Measurements from ENCODE around the gene GLIS2.

The GLIS2 gene

DNA sequence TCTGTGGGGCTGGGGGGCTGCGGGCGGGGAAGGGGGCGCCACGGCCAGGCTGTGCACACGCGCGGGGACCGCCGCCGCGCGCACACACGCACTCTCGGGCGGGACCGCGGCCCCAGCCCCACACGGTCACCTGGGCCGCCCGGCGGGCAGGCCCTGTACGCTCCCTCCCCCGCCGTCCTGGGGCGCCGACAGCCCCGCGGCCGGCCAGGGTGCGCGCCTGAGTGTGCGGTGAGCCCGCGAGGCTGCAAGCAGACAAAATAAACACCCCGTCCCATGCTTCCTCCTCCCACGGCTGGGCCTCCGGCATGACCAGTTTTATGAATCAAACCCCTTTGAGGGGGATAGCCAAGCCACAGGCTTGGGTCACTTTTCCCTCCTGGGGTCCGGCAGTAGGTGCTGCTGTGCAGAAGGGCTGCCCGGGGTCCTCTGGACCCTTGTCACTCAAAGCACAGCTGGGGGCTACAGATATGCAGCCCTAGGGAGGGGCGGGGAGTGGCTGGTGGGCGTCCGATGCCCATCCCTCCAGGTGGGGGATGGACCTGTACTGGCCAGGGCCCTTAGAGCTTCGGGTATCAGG lies 56.2 kb downstream of the GLIS2 start:
- H3K4me3 Mint-ChIP-seq: peak overlapping the region; percentile 89 to 94 (median 90)
- TF ChIP-seq, protein P1, sequence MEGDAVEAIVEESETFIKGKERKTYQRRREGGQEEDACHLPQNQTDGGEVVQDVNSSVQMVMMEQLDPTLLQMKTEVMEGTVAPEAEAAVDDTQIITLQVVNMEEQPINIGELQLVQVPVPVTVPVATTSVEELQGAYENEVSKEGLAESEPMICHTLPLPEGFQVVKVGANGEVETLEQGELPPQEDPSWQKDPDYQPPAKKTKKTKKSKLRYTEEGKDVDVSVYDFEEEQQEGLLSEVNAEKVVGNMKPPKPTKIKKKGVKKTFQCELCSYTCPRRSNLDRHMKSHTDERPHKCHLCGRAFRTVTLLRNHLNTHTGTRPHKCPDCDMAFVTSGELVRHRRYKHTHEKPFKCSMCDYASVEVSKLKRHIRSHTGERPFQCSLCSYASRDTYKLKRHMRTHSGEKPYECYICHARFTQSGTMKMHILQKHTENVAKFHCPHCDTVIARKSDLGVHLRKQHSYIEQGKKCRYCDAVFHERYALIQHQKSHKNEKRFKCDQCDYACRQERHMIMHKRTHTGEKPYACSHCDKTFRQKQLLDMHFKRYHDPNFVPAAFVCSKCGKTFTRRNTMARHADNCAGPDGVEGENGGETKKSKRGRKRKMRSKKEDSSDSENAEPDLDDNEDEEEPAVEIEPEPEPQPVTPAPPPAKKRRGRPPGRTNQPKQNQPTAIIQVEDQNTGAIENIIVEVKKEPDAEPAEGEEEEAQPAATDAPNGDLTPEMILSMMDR (IDR thresholded peaks at IDR 0.05; ENCODE audit: unreplicated experiment in 3 of 3): no peak
- H3K36me3 Mint-ChIP-seq (ENCODE audit: low read depth): no peaks in the 10 kb centered on the region
- no peaks in the 10 kb centered on the region for H3K9me3 Mint-ChIP-seq
- peaks cover 8% of the 10 kb centered on the region for H3K27me3 Mint-ChIP-seq (ENCODE audit: low read depth)
- H3K4me1 Mint-ChIP-seq: peaks cover 37% of the 10 kb centered on the region
- H3K27ac Mint-ChIP-seq: peak overlapping the region in 1 of 3 experiments; percentile 55

DNA sequence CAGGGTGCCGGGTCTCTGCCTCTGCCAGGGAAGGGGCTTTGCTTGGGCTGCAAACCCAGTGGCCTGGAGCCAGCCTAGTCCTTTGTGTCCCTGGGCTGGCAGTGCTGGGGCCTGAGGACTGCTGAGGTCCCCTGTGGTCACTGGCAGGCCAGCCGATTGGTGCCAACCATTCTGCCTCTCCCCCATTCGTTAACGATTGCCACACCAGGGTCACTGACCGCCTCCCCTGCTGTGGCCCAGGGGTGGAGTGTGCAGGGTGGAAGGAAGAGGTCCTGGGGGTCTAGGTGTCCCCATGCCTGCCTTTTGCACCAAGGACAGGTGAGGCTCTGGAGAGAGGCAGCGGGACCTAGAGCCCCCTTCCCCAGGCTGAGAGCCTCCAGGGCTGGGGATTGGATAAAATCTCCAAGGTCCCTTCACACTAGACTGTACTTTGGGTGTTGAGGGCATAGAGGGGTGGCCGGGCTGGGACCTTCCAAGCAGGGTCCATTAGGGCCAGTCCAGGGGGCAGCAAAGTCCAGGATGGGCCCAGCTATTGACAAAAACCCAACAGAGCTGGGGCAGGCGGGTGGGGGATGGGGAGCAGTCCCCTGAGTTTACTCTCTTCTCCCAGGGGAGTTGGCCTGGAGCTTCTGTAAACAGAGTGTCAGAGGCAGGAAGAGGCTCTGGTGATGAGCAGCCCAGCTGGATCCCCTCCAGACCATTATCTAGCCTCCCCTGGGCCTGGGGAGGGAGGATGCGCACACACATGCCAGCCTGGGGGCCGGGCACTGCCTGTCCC lies 56.9 kb downstream of the GLIS2 start:
- no peaks in the 10 kb centered on the region for H3K36me3 Mint-ChIP-seq (ENCODE audit: low read depth)
- peak overlapping the region; percentile 89 to 94 (median 90) for H3K4me3 Mint-ChIP-seq
- peak overlapping the region; percentile 44 to 56 (median 46) for H3K27ac Mint-ChIP-seq

DNA sequence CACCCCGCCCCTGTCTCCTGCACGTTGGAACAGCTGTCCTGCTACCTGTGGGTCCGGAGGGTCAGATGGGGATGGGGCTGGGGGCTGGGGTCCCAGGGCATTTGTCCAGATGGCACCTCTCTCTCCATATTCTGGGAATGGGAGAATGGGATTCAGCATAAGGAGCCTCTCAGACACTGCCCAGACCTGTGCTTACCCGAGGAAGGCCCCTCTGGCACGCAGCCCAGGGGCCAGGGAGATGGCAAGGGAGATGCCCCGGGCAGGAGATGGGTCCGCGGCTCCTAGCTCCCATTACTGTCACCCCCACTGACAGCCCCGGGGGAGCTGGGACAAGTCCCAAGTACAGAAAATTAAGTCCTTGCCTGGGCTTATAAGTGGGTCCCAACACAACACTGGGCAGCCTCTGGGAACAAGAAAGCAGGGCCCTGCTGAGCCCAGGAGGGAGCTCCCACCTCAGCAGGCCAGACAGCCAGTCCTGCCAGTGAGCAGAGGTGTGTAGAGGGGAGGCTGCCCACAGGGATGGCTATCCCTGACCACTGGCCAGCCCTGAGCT lies 57.6 kb downstream of the GLIS2 start:
- Mint-ChIP-seq H3K9me3 (no peaks in the 10 kb centered on the region), H3K27ac (peak overlapping the region; percentile 92 to 98 (median 95)), H3K27me3 (ENCODE audit: low read depth) (peaks cover 7% of the 10 kb centered on the region), H3K4me1 (peaks cover 47% of the 10 kb centered on the region), H3K36me3 (ENCODE audit: low read depth) (no peaks in the 10 kb centered on the region), H3K4me3 (peak overlapping the region; percentile 89 to 94 (median 90))
- TF ChIP-seq, protein P1 (IDR thresholded peaks at IDR 0.05; ENCODE audit: unreplicated experiment in 3 of 3): no peak

More for the DNA sequence above, 56.9 kb downstream of the GLIS2 start:
- Mint-ChIP-seq H3K27me3 (ENCODE audit: low read depth) (peaks cover 4% of the 10 kb centered on the region), H3K4me1 (peaks cover 44% of the 10 kb centered on the region), H3K9me3 (no peaks in the 10 kb centered on the region)
- TF ChIP-seq, protein P1 (IDR thresholded peaks at IDR 0.05; ENCODE audit: unreplicated experiment in 3 of 3): no peak

DNA sequence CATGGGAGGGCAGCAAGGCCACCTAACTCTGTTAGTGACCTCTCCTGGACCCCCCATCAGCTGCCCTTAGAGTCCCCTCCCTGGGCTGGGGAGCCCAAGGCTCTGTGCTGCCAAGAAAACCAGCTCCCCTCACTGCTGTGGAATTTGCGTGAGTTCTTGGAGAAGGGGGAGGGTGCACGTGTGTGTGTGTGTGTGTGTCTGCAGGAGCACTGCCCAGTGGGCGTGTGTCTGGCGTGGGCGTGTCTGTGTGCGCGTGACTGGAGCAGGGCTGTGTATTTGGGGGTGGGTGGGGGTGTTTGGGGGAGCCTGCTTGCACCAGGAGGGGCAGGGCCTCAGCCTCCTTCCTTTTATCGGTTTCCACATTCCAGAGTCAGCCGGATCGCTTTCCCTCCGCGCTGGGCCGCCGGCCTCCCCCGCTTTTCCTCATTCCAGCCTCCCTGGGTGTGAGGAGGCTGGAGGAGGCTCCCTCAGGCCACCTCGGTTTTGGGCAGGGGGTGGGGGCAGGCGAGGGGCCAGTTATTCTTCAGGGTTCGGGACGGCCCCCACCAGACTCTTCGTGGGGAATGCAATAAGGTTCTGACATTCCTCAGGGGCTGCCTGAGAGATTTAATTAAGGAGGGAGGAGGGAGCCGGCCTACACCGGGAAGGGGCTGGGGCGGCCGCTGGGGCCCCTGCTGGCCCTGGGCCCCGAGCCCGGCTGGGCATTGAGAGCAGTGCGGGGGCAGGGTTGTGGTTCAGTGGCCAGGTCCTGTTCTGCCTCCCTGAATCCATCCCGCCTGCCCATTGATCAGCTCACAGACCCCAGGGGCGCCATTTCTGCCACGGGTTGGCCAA lies 58.3 kb downstream of the GLIS2 start:
- TF ChIP-seq, protein P1 (IDR thresholded peaks at IDR 0.05; ENCODE audit: unreplicated experiment in 3 of 3): no peak
- peak overlapping the region; percentile 89 to 94 (median 90) for H3K4me3 Mint-ChIP-seq
- peak overlapping the region; percentile 92 to 98 (median 95) for H3K27ac Mint-ChIP-seq
- peaks cover 47% of the 10 kb centered on the region for H3K4me1 Mint-ChIP-seq
- H3K9me3 Mint-ChIP-seq: no peaks in the 10 kb centered on the region
- peaks cover 7% of the 10 kb centered on the region for H3K27me3 Mint-ChIP-seq (ENCODE audit: low read depth)
- H3K36me3 Mint-ChIP-seq (ENCODE audit: low read depth): no peaks in the 10 kb centered on the region

DNA sequence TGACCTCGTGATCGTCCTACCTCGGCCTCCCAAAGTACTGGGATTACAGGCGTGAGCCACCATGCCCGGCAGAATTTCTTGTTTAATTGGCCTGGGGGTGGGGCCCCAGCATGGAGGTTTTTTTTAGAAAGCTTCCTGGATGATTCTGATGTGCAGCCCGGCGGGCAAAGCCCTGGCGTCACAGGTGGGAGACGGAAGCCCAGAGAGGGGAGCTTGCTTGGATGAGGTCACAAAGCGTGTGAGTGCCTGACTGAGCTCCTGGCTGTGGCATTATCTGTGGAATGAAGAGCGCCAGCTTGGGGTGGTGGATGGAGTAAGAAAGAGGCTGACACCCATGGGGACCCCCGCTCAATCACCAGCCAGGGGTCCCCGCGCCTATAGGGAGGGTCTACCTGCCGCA lies 59.9 kb downstream of the GLIS2 start:
- no peaks in the 10 kb centered on the region for H3K9me3 Mint-ChIP-seq
- peak overlapping the region; percentile 59 to 72 (median 72) for H3K4me3 Mint-ChIP-seq
- peaks cover 48% of the 10 kb centered on the region for H3K4me1 Mint-ChIP-seq
- TF ChIP-seq, protein P1 (IDR thresholded peaks at IDR 0.05; ENCODE audit: unreplicated experiment in 3 of 3): no peak
- H3K27me3 Mint-ChIP-seq (ENCODE audit: low read depth): peaks cover 7% of the 10 kb centered on the region
- no peaks in the 10 kb centered on the region for H3K36me3 Mint-ChIP-seq (ENCODE audit: low read depth)
- peak overlapping the region; percentile 71 to 92 (median 83) for H3K27ac Mint-ChIP-seq
